ENCODE measurements around the gene DENND11. TPM values are rescaled to one million over a fixed set of nuclear protein-coding genes. Genes with fewer than 3 reads are reported as not detected.
A peak's percentile ranks its signal among the peaks of the same experiment; 100 is the strongest.

The DENND11 gene
- total RNA-seq, 2 experiments from 2014 or later = 42.4 to 46.1 TPM

DNA sequence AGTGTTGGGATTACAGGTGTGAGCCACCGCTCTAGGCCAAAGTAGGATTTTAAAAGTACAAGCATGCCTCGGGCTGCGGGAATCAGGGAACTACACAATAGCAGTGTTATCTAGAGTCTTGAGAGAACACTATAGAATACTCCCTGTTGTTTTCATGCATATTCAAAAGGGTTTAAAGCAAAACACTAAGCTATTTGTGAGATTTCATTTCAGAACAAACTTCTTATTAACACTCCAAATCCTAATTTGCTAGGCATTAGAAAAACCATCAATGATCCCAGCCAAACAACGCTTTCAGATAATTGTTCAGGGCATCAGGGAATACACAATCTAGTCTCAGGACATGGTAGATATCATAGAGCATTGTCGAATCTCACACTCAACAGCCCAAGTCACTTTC is 13.9 kb downstream of the DENND11 start:
- DNase-seq = no peak
- ATAC-seq (ENCODE audit: low read depth) = no peak
- H3K36me3 Mint-ChIP-seq = peaks cover 18% of the 10 kb centered on the region
- H3K27me3 Mint-ChIP-seq = no peaks in the 10 kb centered on the region
- POLR2A ChIA-PET = interaction anchor here (1.0 kb wide), 1 partner anchor 13 kb away, joined by 3 read pairs; the partner anchor contains the start of gene DENND11
- no peak overlapping the region for H3K4me3 Mint-ChIP-seq
- H3K9me3 Mint-ChIP-seq = no peaks in the 10 kb centered on the region
- no peak overlapping the region for H3K27ac Mint-ChIP-seq
- H3K4me1 Mint-ChIP-seq = peaks cover 14% of the 10 kb centered on the region

DNA sequence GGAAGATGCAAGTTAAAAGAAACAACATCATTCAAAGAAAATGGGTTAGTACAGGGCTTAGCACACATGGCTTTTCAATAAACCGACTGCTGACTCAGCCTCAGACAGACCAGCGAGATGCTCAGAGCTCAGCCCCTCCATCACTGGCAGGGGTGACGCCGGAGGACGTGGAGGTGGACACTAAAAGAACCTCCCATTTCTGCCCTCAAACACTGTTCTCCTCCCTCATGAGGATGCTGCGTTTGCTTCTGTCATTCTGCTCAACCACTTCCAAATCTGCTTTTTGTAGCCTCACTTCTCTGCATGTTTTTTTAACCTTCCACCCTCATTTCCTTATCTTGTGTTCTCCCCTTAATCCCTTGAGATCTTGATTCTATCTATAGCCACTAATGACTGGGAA is 15.3 kb downstream of the DENND11 start:
- Mint-ChIP-seq H3K27me3 (no peaks in the 10 kb centered on the region), H3K9me3 (no peaks in the 10 kb centered on the region), H3K27ac (no peak overlapping the region), H3K36me3 (peaks cover 29% of the 10 kb centered on the region), H3K4me1 (peaks cover 14% of the 10 kb centered on the region), H3K4me3 (no peak overlapping the region)
- DNase-seq = no peak
- POLR2A ChIA-PET = interaction anchor here (1.0 kb wide), 1 partner anchor 15 kb away, joined by 4 read pairs; the partner anchor contains the start of gene DENND11
- ATAC-seq (ENCODE audit: low read depth) = no peak

DNA sequence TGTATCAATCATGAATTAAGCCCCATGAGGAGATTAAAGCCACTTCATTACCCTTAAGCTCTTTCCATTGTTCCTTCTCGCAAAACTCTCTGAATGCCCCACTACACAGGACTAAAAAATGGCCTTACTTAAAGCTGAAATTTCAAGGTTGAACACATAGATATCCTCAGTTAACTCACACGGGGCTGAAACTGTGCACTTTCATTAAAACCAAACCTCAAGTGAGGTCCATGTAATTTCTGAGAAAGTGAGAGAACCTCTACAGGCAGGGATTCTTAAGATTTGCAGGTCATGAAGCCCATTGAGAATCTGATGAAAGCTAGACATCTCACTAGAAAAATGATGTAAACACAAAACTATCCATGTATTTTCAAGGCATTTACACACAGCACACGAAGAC is 15.9 kb downstream of the DENND11 start:
- POLR2A ChIA-PET = interaction anchor here (1.0 kb wide), 1 partner anchor 15 kb away, joined by 4 read pairs; the partner anchor contains the start of gene DENND11
- H3K9me3 Mint-ChIP-seq = no peaks in the 10 kb centered on the region
- H3K27me3 Mint-ChIP-seq = no peaks in the 10 kb centered on the region
- H3K4me1 Mint-ChIP-seq = peaks cover 13% of the 10 kb centered on the region
- H3K27ac Mint-ChIP-seq = no peak overlapping the region
- H3K36me3 Mint-ChIP-seq = peaks cover 29% of the 10 kb centered on the region
- no peak for ATAC-seq (ENCODE audit: low read depth)
- no peak for DNase-seq
- no peak overlapping the region for H3K4me3 Mint-ChIP-seq

DNA sequence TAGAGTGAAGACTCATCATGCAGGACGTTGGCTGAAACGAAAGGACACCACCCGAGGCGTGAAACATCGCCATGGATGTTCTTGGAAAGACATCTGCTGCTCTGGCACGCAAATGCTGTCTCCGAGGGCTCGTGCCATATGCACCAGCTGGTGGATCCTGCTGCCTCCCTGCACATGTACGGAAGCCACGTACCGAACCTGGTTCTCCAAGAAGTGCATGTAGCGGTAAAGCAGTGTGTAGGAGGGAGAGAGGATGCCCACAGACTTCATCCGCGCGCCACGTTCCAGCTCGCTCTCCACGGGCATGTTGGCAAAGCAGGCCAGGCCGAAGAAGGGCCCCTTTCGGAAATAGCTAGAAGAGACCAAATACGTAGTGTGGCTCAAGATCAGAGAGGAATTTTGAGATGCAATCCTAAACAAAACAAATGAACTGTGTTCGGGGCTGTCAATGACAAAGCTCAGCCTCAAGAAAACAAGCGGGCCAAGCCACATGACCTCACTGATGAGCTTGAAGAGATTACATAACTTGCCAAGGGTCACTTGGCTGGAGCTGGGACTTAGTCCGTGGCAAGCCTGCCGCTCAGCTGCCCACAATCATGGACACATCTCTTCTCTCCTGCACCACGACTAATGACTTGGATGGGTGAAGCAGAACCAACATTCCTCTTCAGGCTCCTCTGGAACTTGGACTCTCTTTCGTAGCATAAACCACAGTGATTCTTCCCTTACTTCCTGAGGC is 16.5 kb downstream of the DENND11 start:
- POLR2A ChIA-PET = interaction anchor here (1.0 kb wide), 1 partner anchor 16 kb away, joined by 4 read pairs; the partner anchor contains the start of gene DENND11
- Mint-ChIP-seq H3K4me1 (peaks cover 13% of the 10 kb centered on the region), H3K9me3 (peaks cover under 1% of the 10 kb centered on the region), H3K27me3 (no peaks in the 10 kb centered on the region), H3K4me3 (no peak overlapping the region), H3K36me3 (peaks cover 33% of the 10 kb centered on the region), H3K27ac (no peak overlapping the region)
- no peak for DNase-seq
- no peak for ATAC-seq (ENCODE audit: low read depth)

DNA sequence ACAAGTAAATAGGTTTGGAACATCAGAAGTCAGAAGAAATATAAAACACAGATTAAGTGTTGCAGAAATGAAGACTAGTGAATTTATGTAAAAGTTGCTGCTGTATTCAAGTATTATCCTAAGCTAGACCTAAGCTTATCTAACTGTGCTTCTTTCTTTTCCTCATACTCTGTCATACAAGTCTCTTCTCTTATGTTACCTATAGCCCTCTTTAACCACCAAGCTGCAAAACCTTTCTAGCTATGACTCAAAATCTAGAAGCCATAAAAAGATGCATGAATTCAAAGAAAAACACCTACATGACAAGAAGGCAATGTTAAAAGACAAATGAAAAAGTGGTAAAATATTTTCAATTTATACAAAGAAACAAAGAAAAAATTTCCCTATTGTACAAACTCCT is 23.0 kb downstream of the DENND11 start:
- Mint-ChIP-seq H3K4me3 (peak overlapping the region; percentile 11), H3K4me1 (peaks cover 19% of the 10 kb centered on the region), H3K27me3 (no peaks in the 10 kb centered on the region), H3K27ac (no peak overlapping the region), H3K9me3 (peaks cover 1% of the 10 kb centered on the region), H3K36me3 (peaks cover 37% of the 10 kb centered on the region)
- ATAC-seq (ENCODE audit: low read depth) (peak; percentile 55), DNase-seq (no peak)
- POLR2A ChIA-PET = interaction anchor here (0.5 to 2.2 kb wide), 2 partner anchors 22 to 24 kb away, joined by 3 to 7 read pairs; partner anchors contain the start of gene DENND11

DNA sequence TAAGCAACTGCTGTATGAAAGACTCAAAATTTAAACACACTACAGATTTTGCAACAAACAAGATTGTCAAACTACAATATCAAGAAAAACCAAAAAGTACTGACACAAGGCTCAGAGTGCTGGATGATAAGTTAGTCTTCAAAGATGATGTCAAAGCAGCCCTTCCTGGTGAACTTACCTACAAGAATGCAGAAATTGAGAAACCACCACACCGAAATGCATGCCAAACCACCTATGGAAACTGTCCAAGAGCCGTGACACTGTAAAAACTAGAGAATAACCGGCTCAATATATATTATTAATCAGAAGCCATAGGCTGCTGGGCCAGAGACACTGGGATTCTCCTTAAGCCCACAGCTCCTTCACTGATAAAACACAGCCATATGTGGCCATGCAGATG is 25.3 kb downstream of the DENND11 start:
- Mint-ChIP-seq H3K4me1 (peaks cover 19% of the 10 kb centered on the region), H3K4me3 (no peak overlapping the region), H3K36me3 (peaks cover 39% of the 10 kb centered on the region), H3K27me3 (no peaks in the 10 kb centered on the region), H3K27ac (peak overlapping the region; percentile 21), H3K9me3 (peaks cover 4% of the 10 kb centered on the region)
- DNase-seq (no peak), ATAC-seq (ENCODE audit: low read depth) (no peak)
- POLR2A ChIA-PET = no interaction called here

DNA sequence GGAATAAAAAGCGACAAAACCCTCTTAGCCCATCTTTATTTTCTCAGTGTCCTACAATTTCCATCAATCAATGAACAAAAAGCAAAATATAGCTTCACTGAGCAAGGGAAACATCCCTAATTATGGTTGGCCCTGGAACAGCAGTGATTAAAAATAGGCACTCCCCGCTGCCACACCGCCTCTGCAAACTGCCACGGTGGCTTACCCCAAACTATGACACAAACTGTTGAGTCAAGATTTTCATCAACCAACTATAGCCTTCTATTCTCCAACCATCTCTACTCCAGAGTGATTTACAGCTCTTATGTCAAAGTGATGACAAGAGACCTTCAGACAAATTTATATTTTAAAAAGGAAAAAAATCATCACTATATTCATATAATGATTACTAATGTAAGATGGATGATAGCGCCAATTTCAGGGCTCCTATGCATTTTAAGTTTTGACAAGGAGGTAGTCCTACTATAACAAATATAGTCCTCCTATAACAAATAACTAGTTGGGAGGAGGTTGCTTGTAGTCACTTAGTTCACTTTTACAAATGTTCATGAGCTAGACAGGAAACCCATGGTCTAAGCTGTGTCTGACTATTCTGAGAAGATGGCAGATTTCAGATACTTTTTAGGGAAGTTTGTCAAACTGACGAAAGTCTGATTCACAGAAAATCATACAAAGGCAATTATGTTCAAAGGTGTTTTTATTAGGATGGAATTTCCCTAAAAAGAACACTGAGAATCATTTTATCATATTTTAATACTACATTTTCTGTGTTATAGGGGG is 26.3 kb downstream of the DENND11 start:
- peak; percentile 43 for ATAC-seq (ENCODE audit: low read depth)
- Mint-ChIP-seq H3K4me3 (no peak overlapping the region), H3K27ac (no peak overlapping the region), H3K4me1 (peaks cover 19% of the 10 kb centered on the region), H3K27me3 (no peaks in the 10 kb centered on the region), H3K9me3 (peaks cover 4% of the 10 kb centered on the region), H3K36me3 (peaks cover 39% of the 10 kb centered on the region)
- POLR2A ChIA-PET = no interaction called here
- no peak for DNase-seq

DNA sequence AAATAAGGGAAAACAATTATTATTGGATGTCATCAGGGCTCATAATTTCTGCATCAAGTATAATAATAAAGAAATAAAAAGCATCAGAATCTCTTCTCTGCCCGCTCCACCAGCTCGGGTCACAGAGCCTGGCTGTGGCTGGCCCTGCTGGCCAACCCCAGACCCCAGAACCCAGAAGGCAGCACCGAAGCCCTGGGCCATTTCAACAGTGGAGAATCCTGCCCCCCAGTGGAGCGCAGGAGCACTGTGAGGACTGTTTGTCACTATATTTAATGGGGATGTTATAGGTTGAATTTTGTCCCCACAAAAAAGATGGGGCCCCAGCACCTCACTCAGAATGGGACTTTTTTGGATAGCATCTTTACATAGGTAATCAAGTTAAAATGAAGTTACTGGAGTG is 27.3 kb downstream of the DENND11 start:
- H3K4me1 Mint-ChIP-seq = peaks cover 17% of the 10 kb centered on the region
- H3K27ac Mint-ChIP-seq = no peak overlapping the region
- DNase-seq = no peak

DNA sequence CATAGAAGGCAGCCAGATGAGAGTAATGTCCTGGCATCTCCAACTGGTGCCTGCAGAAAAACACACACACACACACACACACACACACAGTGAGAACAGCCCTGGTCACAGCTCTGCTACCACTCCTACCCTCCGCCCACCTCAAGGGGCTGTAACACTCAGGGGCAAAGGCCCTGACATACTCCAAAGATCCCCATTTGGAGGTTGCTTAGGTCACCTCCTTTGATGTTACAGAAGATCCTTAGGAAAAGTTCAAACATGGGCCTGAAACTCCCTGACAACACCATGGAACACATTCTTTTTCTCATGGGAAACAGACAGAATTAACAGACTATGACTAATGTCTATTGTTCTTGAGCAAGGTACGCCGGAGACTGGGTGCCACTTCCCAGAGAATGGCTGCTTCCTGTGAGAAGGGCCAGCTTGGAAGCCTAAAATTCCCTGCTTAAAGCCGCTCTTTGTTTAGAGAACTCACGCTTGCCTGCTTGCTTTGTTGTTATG is 27.7 kb downstream of the DENND11 start:
- H3K36me3 Mint-ChIP-seq = peaks cover 33% of the 10 kb centered on the region
- no peak overlapping the region for H3K4me3 Mint-ChIP-seq
- ATAC-seq (ENCODE audit: low read depth) (no peak), DNase-seq (no peak)
- H3K27ac Mint-ChIP-seq = no peak overlapping the region
- H3K27me3 Mint-ChIP-seq = no peaks in the 10 kb centered on the region
- H3K9me3 Mint-ChIP-seq = peaks cover 3% of the 10 kb centered on the region
- H3K4me1 Mint-ChIP-seq = peaks cover 17% of the 10 kb centered on the region
- POLR2A ChIA-PET = no interaction called here

More for the DNA sequence above, 27.3 kb downstream of the DENND11 start:
- POLR2A ChIA-PET = no interaction called here
- no peaks in the 10 kb centered on the region for H3K27me3 Mint-ChIP-seq
- no peak for ATAC-seq (ENCODE audit: low read depth)
- H3K9me3 Mint-ChIP-seq = peaks cover 3% of the 10 kb centered on the region
- H3K4me3 Mint-ChIP-seq = no peak overlapping the region
- peaks cover 33% of the 10 kb centered on the region for H3K36me3 Mint-ChIP-seq

DNA sequence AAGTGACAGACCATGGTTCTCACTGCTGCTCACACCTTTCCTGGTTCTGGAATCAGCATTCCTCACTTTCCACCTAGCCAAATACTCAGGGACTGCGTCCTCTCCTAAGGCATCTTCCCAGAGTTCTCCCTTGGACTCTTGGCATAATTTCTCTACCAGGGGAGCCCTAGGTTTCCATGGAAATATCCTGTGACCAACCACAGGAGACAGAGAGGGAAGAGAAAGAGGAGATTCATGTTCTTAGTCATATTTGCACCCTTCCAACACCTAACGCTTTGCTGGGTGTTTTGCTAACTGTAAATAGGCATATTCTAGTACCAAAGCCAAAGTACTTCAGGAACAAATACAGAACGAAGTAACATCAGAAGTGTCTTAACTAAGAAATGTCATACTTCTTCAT is 28.6 kb downstream of the DENND11 start:
- Mint-ChIP-seq H3K36me3 (peaks cover 32% of the 10 kb centered on the region), H3K4me1 (peaks cover 13% of the 10 kb centered on the region), H3K27me3 (no peaks in the 10 kb centered on the region), H3K27ac (no peak overlapping the region), H3K9me3 (peaks cover 3% of the 10 kb centered on the region), H3K4me3 (no peak overlapping the region)
- POLR2A ChIA-PET = no interaction called here
- DNase-seq (no peak), ATAC-seq (ENCODE audit: low read depth) (no peak)

DNA sequence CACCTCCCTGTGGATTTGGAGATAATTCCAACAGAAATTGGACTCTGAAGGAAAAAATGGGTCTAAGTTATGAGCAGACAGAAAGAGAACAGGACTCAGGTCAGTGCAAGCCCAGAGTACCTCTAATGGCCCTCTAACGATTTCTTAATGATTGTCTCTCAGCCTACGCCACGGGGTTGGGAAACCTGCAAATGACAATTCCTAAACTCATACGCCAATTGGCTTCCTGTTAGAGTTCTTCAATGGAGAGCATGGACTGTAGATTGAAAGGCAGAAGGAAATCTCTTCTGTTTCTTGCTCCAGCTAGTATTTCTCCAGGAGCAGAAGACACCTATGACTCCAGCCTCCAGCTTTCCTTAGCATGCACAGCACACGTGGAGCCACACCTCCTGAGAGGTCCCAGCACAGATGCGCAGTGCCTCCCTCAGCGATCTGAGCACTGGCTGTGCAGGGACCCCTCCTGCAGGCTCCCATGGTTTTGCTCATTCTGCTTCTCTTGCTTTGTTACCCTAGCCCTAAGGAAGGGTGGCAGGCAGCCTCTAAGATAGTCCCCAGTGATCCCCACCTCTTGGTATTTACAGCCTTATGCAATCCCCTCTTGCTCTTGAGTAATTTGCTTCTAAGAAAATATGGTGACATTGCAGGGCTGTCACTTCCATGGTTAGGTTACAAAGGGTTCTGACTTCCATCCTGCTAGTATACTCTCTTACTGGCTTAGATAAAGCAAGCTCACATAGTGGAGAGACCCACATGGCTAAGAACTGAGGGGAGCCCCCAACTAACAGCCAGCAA is 30.1 kb downstream of the DENND11 start:
- POLR2A ChIA-PET = no interaction called here
- peaks cover 29% of the 10 kb centered on the region for H3K36me3 Mint-ChIP-seq
- peak overlapping the region; percentile 13 for H3K27ac Mint-ChIP-seq
- H3K4me3 Mint-ChIP-seq = no peak overlapping the region
- peaks cover 13% of the 10 kb centered on the region for H3K4me1 Mint-ChIP-seq
- ATAC-seq (ENCODE audit: low read depth) (no peak), DNase-seq (no peak)
- H3K27me3 Mint-ChIP-seq = no peaks in the 10 kb centered on the region
- peaks cover 3% of the 10 kb centered on the region for H3K9me3 Mint-ChIP-seq

DNA sequence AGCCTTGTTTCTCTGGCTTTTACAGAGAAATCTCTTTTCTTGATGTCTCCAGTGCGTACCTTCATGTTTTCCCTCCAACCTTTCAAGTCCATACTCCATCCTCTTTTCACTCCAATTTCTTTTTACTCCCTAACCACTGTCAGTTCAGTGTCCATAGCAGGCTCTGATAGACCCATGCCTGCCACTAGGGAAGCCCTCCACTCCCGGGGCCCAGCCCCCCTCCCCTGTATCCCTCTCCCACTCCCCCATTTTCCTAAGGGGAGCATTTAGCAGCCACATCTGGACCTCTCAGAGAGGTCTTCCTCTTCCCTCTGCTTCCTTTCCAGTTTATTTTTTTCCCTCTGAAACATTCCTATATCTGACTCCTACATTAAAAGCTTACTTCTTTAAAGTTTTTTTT is 33.1 kb downstream of the DENND11 start:
- Mint-ChIP-seq H3K27ac (no peak overlapping the region), H3K4me3 (no peak overlapping the region), H3K36me3 (peaks cover 32% of the 10 kb centered on the region)

DNA sequence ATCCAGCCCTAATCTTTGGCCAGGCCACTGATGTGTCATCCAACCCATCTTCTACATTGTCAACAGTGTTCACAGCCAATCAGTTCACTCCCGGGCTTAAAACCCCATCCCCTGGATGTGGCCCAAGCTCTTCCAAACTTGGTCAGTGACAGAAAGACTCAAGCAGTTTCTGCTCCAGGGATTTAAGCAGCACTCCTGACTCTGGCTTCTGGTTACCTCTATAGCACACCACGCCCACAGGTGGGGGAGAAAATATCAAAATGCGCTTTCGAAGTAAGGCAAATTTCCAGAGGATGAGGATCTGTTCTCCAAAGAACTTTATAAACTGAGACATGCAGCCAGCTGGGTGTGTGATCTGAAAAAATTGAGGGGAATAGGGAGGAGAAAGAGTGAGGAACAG is 35.9 kb downstream of the DENND11 start:
- Mint-ChIP-seq H3K4me3 (no peak overlapping the region), H3K4me1 (peaks cover 17% of the 10 kb centered on the region), H3K36me3 (peaks cover 30% of the 10 kb centered on the region), H3K9me3 (no peaks in the 10 kb centered on the region), H3K27ac (no peak overlapping the region), H3K27me3 (no peaks in the 10 kb centered on the region)
- no peak for DNase-seq
- no peak for ATAC-seq (ENCODE audit: low read depth)
- POLR2A ChIA-PET = no interaction called here

More for the DNA sequence above, 33.1 kb downstream of the DENND11 start:
- DNase-seq = no peak
- Mint-ChIP-seq H3K9me3 (peaks cover 3% of the 10 kb centered on the region), H3K4me1 (peaks cover 5% of the 10 kb centered on the region), H3K27me3 (no peaks in the 10 kb centered on the region)
- no peak for ATAC-seq (ENCODE audit: low read depth)
- POLR2A ChIA-PET = no interaction called here
